Duodenal mucosa (tissue), 2 donors: ENCODE measurements around the gene SEMA7A.

ENCODE experiments used
- H3K27ac ChIP-seq: one replicate; pipeline ENCODE4 v1.7.0; 2013; ENCODE audit warnings: low read depth, low read length
- H3K27me3 ChIP-seq, 2 donors: one replicate each; pipeline ENCODE4 v1.7.0; 2013; ENCODE audit warnings: low read length in 2 of 2, control low read depth in 1 of 2; ENCODE audit not compliant: insufficient read depth in 2 of 2, control insufficient read depth in 1 of 2
- H3K36me3 ChIP-seq, 2 donors: one replicate each; pipeline ENCODE4 v1.7.0; 2013; ENCODE audit warnings: low read length in 2 of 2, control low read depth in 1 of 2; ENCODE audit not compliant: insufficient read depth in 2 of 2, control insufficient read depth in 1 of 2
- H3K4me1 ChIP-seq, 2 donors: one replicate each; pipeline ENCODE4 v1.7.0; 2013; ENCODE audit warnings: low read length in 2 of 2, control low read depth in 1 of 2; ENCODE audit not compliant: insufficient read depth in 2 of 2, control insufficient read depth in 1 of 2
- H3K4me3 ChIP-seq, 2 donors: one replicate each; pipeline ENCODE4 v1.7.0; 2013; ENCODE audit warnings: low read length in 2 of 2, low read depth in 1 of 2
- H3K9ac ChIP-seq, 2 donors: one replicate each; pipeline ENCODE4 v1.7.0; 2013; ENCODE audit warnings: low read length in 2 of 2, low read depth in 1 of 2
- H3K9me3 ChIP-seq, 2 donors: one replicate each; pipeline ENCODE4 v1.7.0; 2013; ENCODE audit warnings: low read length in 2 of 2, control low read depth in 1 of 2; ENCODE audit not compliant: control insufficient read depth in 1 of 2

Gene SEMA7A

DNA sequence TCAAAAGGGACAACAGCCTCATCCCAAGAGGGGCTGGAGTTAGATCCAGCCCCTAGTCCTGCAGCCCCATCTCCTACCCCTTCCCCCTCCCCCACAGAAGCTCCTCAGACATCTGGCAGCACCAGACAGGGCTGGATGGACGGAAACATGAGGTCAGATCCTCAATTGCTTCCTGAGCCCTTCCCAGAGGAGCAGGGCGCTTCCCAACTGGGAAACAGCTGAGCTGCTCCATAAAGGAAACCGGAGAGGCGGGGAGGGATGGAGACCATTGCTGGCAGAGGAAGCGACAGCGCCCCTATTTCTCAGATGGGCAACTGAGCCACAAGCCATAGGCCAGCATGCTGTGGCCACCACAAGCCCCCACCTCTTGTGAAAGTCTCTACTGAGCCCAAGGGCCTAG is 48.0 kb downstream of the SEMA7A start:
- H3K27ac ChIP-seq: no peak overlapping the region

DNA sequence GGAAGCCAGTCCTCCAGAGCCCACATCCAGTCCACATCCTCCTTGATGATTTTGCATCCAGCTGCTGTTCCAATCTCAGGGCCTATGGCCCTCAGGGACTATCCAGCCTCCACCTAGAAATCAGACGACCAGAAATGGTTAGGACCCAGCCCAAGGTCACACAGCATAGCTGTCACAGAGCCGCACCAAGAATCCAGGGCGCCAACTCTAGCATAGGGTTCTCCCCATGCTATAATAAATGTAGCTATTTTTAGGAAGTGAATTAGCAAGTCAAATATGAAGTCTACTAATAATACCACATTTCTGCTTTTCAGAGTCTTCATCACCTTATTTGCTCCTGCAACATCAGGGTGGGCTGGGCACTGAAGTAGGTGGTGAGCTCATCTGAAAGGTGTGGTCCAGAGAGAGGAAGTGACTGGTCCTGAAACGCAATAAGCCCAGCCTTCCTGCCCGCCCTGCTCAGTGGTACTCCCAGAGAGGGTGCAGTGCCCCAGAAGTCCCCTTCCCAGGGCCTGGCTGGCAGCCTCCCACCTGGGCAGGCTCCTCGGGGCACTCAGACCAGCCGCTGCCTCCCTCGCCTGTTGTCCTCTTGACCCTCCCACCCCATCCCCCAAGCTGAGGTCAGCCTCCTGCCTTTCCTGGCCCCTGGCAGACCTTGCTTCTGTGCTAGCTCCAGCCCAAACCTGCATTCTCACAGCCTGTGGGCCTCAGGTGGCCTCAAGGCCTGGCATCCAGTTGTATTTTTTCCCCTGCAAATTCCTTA is 48.7 kb downstream of the SEMA7A start:
- Histone ChIP-seq H3K36me3 (no peaks in the 10 kb centered on the region), H3K9ac (no peak overlapping the region), H3K4me3 (no peak overlapping the region), H3K27me3 (no peaks in the 10 kb centered on the region), H3K9me3 (no peaks in the 10 kb centered on the region), H3K27ac (no peak overlapping the region), H3K4me1 (peaks cover 12 to 14% of the 10 kb centered on the region in 2 donors)

More for the DNA sequence above, 48.0 kb downstream of the SEMA7A start:
- Histone ChIP-seq H3K27me3 (no peaks in the 10 kb centered on the region), H3K4me3 (no peak overlapping the region), H3K9ac (no peak overlapping the region), H3K4me1 (peaks cover 12 to 14% of the 10 kb centered on the region in 2 donors), H3K36me3 (no peaks in the 10 kb centered on the region), H3K9me3 (no peaks in the 10 kb centered on the region)

- no peaks in the 10 kb centered on the region for H3K9me3 ChIP-seq
- H3K27ac ChIP-seq: no peak overlapping the region
- H3K27me3 ChIP-seq: no peaks in the 10 kb centered on the region
- no peak overlapping the region for H3K4me3 ChIP-seq
- no peak overlapping the region for H3K9ac ChIP-seq
- no peaks in the 10 kb centered on the region for H3K36me3 ChIP-seq
- H3K4me1 ChIP-seq: peaks cover 12 to 14% of the 10 kb centered on the region in 2 donors
These were observed 49.2 kb downstream of the SEMA7A start for GRCh38 chr15:74384566-74384880.

DNA sequence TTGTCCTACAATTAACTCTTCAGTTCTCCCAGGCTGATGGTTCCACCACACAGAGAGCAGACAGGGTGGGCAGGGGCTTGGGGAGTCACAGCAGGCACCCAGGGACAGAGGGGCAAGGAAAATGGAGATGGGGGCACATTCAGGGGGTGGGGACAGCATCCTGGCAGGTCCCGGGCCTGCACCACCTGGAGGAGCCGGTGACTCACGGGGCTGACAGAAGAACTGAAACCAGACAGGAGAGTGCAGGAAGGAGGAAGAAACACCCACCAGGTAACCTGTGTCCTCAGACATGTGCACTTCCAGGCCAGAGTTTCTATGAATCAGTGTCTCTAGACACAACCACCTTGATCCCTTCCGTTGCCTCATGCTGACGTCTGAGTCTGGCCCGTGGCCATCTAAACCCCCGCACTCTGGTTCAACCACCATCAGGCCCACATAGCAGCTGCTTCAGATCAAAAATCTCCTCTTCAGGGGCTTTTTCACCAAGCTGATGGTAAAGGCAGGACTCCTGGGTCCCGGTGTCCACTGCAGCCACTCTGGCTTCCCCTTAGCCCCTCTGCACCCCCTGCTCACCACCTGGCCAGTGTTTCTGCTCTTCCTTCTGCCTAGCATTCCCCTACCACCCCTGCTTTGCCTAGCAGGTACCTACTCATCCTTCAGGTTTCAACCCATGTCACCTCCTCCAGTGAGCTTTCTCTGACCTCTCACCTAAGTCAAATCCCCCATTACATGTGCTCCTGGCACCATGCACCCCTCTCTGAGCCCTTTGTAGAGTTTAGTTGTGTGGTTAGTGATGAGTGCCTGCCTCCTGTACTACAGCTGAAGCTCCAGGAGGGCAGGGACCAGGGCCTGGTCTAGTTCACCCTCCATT is 49.8 kb downstream of the SEMA7A start:
- Histone ChIP-seq H3K36me3 (no peaks in the 10 kb centered on the region), H3K4me3 (no peak overlapping the region), H3K4me1 (peaks cover 12 to 17% of the 10 kb centered on the region in 2 donors), H3K27me3 (no peaks in the 10 kb centered on the region), H3K9me3 (no peaks in the 10 kb centered on the region), H3K27ac (no peak overlapping the region), H3K9ac (no peak overlapping the region)

- Histone ChIP-seq H3K36me3 (no peaks in the 10 kb centered on the region), H3K9ac (no peak overlapping the region), H3K9me3 (no peaks in the 10 kb centered on the region), H3K4me1 (peaks cover 12 to 19% of the 10 kb centered on the region in 2 donors), H3K27ac (no peak overlapping the region), H3K27me3 (no peaks in the 10 kb centered on the region), H3K4me3 (no peak overlapping the region)
These were observed 50.5 kb downstream of the SEMA7A start for GRCh38 chr15:74383286-74383685.

- no peak overlapping the region for H3K27ac ChIP-seq
These were observed 51.5 kb downstream of the SEMA7A start for GRCh38 chr15:74382004-74382816.

DNA sequence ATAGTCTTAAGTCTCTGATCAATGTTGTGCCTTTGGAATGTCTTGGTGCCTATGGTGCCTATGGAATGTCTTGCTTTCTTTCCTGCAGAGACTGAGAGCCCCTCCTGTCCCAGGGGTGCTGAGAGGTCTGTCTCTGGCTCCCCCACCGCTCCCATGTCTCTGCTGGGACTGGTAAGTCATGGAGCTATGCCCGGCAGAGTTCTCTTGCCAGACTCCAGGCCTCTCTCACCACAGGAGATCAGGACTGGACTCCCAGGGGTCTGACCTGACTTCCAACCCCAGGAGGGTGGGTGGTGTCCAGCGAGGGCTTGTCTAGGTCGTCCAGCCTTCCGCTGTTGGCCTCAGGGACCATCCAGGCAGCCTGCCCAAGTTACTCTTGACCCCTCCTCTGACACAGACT is 52.3 kb downstream of the SEMA7A start:
- Histone ChIP-seq H3K4me3 (no peak overlapping the region), H3K36me3 (no peaks in the 10 kb centered on the region), H3K9ac (no peak overlapping the region), H3K4me1 (peaks cover 12 to 19% of the 10 kb centered on the region in 2 donors), H3K9me3 (no peaks in the 10 kb centered on the region), H3K27me3 (no peaks in the 10 kb centered on the region), H3K27ac (no peak overlapping the region)

More at GRCh38 chr15:74382004-74382816, 51.5 kb downstream of the SEMA7A start:
- Histone ChIP-seq H3K4me1 (peaks cover 12 to 19% of the 10 kb centered on the region in 2 donors), H3K9ac (no peak overlapping the region), H3K36me3 (no peaks in the 10 kb centered on the region), H3K4me3 (no peak overlapping the region), H3K9me3 (no peaks in the 10 kb centered on the region), H3K27me3 (no peaks in the 10 kb centered on the region)

GRCh38 chr15:74381190-74381453 is 52.6 kb downstream of the SEMA7A start:
- no peaks in the 10 kb centered on the region for H3K27me3 ChIP-seq
- H3K9me3 ChIP-seq: no peaks in the 10 kb centered on the region
- no peak overlapping the region for H3K9ac ChIP-seq
- peaks cover 12 to 19% of the 10 kb centered on the region in 2 donors for H3K4me1 ChIP-seq
- no peak overlapping the region for H3K27ac ChIP-seq
- H3K36me3 ChIP-seq: no peaks in the 10 kb centered on the region
- no peak overlapping the region for H3K4me3 ChIP-seq

DNA sequence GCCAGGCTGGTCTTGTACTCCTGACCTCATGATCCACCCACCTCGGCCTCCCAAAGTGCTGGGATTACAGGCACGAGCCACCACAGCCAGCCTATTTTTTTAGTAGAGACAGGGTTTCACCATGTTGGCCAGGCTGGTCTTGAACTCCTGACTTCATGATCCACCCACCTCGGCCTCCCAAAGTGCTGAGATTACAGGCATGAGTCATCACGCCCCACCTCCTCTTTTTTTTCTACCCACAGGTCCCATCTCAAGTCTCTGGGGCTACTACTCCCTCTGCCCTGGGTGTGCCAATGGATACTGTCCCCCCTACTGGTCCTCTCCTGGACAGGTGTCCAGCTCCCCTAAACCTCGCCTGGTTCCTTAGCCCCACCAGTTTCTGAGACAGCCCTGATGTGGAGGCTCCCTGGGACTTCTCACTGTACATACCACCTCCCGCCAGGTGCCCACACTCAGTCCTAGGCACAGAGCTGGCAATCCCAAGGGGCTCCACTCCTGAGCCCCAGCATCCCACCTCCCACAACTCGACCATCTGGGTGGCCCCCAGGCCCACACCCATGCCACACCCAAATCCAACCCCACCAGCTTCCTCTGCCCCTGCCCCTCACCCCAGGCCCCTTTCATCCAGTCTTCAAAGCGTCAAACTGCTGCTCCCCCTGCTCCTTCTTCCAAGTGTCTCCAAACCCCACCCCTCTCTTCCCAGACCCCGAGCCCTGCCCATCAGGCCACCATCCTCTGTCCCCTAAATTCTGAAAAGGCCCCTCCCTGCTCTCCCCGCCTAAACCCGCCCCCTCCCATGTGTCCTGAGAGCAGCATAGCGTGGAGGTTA is 53.2 kb downstream of the SEMA7A start:
- Histone ChIP-seq H3K4me3 (no peak overlapping the region), H3K4me1 (peaks cover 12 to 19% of the 10 kb centered on the region in 2 donors), H3K9ac (no peak overlapping the region)

More for the DNA sequence above, 53.2 kb downstream of the SEMA7A start:
- H3K36me3 ChIP-seq: no peaks in the 10 kb centered on the region
- no peaks in the 10 kb centered on the region for H3K27me3 ChIP-seq
- H3K9me3 ChIP-seq: no peaks in the 10 kb centered on the region
- H3K27ac ChIP-seq: no peak overlapping the region
